ENCODE measurements around the gene HLTF. TPM values are rescaled to one million over a fixed set of nuclear protein-coding genes. Genes with fewer than 3 reads are reported as not detected.
"Not testable (repeated sequence)": the region's sequence is repeated elsewhere in the genome, so short reads cannot be mapped to it uniquely, and the experiment has no call there.

Gene HLTF
- total RNA-seq, 1 donor from 2014 or later: 51.6 TPM

DNA sequence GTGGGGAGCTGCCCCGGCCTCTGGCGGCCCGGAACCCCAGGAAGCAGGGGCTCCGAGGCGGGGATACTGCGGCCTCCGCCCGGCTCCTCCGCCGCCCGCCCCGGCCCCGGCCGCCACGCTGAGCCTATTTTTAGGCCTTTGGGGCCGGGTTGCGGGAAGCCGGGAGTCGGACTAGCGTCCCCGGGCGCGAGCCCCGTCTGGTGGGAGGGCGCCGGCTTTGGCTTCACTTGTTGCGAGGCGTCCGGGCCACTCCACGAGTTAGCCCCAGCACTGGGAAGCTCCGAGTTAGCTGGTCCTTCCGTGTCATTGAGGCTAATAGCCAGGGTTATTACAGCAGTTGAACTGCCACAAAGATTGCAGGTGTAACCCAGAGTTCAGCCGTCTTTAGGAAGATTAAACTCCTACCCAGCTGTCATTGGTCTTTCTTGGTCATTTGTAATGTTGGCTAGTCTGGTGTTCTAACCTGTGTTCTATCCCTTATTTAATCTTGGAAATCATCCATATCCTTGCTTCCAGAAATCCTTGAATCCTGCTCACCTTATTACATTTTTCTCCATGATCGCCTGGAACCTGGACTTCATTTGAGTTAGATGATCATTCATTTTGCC is 94.2 kb downstream of the HLTF start:
- no peak overlapping the region for H3K27ac Mint-ChIP-seq (ENCODE audit: unreplicated experiment)
- H3K4me3 Mint-ChIP-seq: peak overlapping the region; percentile 89
- no peaks in the 10 kb centered on the region for H3K9me3 Mint-ChIP-seq
- no peaks in the 10 kb centered on the region for H3K27me3 Mint-ChIP-seq (ENCODE audit: low read depth)
- peaks cover 18% of the 10 kb centered on the region for H3K4me1 Mint-ChIP-seq
- peak; percentile 34 for DNase-seq (ENCODE audit: low read depth, low spot score)
- no peak for TF ChIP-seq CTCF (conservative IDR thresholded peaks at IDR 0.05)
- H3K36me3 Mint-ChIP-seq (ENCODE audit: low read depth): no peaks in the 10 kb centered on the region

GRCh38 chr3:148991219-148992026 is 94.9 kb downstream of the HLTF start, which contains the start of gene GYG1:
TSS of gene GYG1 (plus strand) at chr3:148991540. CDS start at chr3:148991641, 101 bp downstream.
- peaks cover 18% of the 10 kb centered on the region for H3K4me1 Mint-ChIP-seq
- H3K4me3 Mint-ChIP-seq: peak within 1 kb of the TSS; percentile 89
- no peaks in the 10 kb centered on the region for H3K9me3 Mint-ChIP-seq
- peak; percentile 38 for TF ChIP-seq CTCF (conservative IDR thresholded peaks at IDR 0.05)
- no peak within 1 kb of the TSS for H3K27ac Mint-ChIP-seq (ENCODE audit: unreplicated experiment)
- no peaks in the 10 kb centered on the region for H3K27me3 Mint-ChIP-seq (ENCODE audit: low read depth)
- no peaks in the 10 kb centered on the region for H3K36me3 Mint-ChIP-seq (ENCODE audit: low read depth)
- peak; percentile 63 for DNase-seq (ENCODE audit: low read depth, low spot score)

DNA sequence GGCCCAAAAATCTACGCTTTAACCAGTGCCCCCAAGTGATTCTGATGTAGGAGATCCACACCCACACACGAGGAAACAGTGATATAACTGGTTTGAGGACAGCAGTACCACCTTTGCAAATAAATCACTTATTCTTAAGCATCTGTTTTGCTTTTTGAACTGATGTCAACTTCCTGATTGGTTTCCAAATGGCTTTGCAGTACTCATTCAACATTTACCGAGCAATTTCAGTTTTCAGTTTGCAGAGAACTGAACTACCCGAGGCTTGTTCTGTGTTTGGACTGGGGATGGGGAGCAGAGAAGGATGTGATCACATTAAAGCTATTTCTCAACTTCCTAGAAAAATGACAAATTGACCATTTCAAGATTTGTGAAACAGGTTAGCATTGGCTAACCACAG is 96.1 kb downstream of the HLTF start:
- peaks cover 18% of the 10 kb centered on the region for H3K4me1 Mint-ChIP-seq
- TF ChIP-seq CTCF (conservative IDR thresholded peaks at IDR 0.05): no peak
- peak overlapping the region; percentile 86 for H3K4me3 Mint-ChIP-seq

GRCh38 chr3:148987551-148987950 is 98.8 kb downstream of the HLTF start:
- peak overlapping the region; percentile 32 for H3K27ac Mint-ChIP-seq (ENCODE audit: unreplicated experiment)
- not testable (repeated sequence) for H3K4me1 Mint-ChIP-seq; H3K36me3 Mint-ChIP-seq (ENCODE audit: low read depth); H3K9me3 Mint-ChIP-seq; DNase-seq (ENCODE audit: low read depth, low spot score); H3K27me3 Mint-ChIP-seq (ENCODE audit: low read depth); H3K4me3 Mint-ChIP-seq

More for the DNA sequence above, 96.1 kb downstream of the HLTF start:
- no peak for DNase-seq (ENCODE audit: low read depth, low spot score)
- Mint-ChIP-seq H3K27me3 (ENCODE audit: low read depth) (no peaks in the 10 kb centered on the region), H3K27ac (ENCODE audit: unreplicated experiment) (no peak overlapping the region), H3K9me3 (no peaks in the 10 kb centered on the region), H3K36me3 (ENCODE audit: low read depth) (no peaks in the 10 kb centered on the region)

DNA sequence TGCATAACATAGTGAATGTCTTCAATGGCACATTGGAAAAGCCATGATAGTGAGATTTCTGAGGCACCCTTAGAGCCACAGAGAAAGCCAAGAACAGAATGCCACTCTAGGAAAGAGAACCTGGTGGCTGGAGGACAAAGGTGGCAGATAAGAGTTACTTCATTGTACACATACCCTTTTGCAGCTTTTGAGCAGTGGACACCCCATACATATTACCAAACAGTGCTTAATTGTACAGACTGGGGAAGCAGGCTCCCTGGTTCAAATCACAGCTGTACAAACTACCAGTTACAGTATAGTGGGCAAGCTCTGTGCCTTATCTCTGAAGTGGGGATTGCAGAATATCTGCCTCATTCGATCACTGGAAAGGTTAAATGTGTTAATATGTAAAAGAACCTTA is 105.1 kb downstream of the HLTF start:
- H3K4me1 Mint-ChIP-seq: no peaks in the 10 kb centered on the region
- peaks cover 9% of the 10 kb centered on the region for H3K9me3 Mint-ChIP-seq
- H3K27me3 Mint-ChIP-seq (ENCODE audit: low read depth): peaks cover 3% of the 10 kb centered on the region
- H3K36me3 Mint-ChIP-seq (ENCODE audit: low read depth): no peaks in the 10 kb centered on the region
- no peak overlapping the region for H3K4me3 Mint-ChIP-seq
- no peak for TF ChIP-seq CTCF (conservative IDR thresholded peaks at IDR 0.05)
- DNase-seq (ENCODE audit: low read depth, low spot score): no peak
- no peak overlapping the region for H3K27ac Mint-ChIP-seq (ENCODE audit: unreplicated experiment)

Other genes with a start within 250 kb of the HLTF start
- not detected in 2 replicates for gene CPA3, start 221.2 kb downstream of the HLTF start, total RNA-seq
- 27.1 and 29.4 TPM in 2 replicates for gene GYG1, start 95.0 kb downstream of the HLTF start, total RNA-seq
- gene HPS3, start 43.1 kb upstream of the HLTF start, total RNA-seq: 17.4 and 18.6 TPM in 2 replicates
- gene CP, start 135.3 kb upstream of the HLTF start, total RNA-seq: 0.09 and 0.42 TPM in 2 replicates
- gene TM4SF18, start 247.1 kb upstream of the HLTF start, total RNA-seq: not detected in 2 replicates

Measured in neural crest cell (in vitro differentiated cells).